H1 (cell line): Measurements from ENCODE around the gene ENKD1. TPM values are rescaled to one million over a fixed set of nuclear protein-coding genes. Genes with fewer than 3 reads are reported as not detected.

Experiments
- CTCF ChIA-PET: fragments of 300-600 bp; sonication (Branson Sonifier 250); formaldehyde crosslinking; loops from one replicate; lab custom pipeline; 2021; ENCODE audit not compliant: partially characterized antibody; lab: Charles Lee
- POLR2A ChIA-PET: fragments of 300-600 bp; sonication (Branson Sonifier 250); formaldehyde crosslinking; loops from one replicate; lab custom pipeline; 2021; ENCODE audit warnings: inconsistent platforms; ENCODE audit not compliant: partially characterized antibody; lab: Charles Lee
- DNase-seq, 2 experiments: peaks; one replicate each; pipeline versions ENCODE4 v3.0.0 to v3.0.0-alpha.2; 2010 to 2022; ENCODE audit warnings: low spot score in 2 of 2, low read depth in 1 of 2, mixed read lengths in 1 of 2
- FAIRE-seq: peaks from 2 replicates; lab custom pipeline; 2011; peaks lifted over from hg19 to GRCh38; lab: Jason Lieb, UNC
- H2AFZ ChIP-seq: 2 replicates; pipeline ENCODE4 v1.8.1; 2012; ENCODE audit warnings: low read length, inconsistent platforms
- H2AK5ac ChIP-seq: 2 replicates; pipeline ENCODE4 v1.6.1; 2013; ENCODE audit warnings: low read depth, low read length
- H2BK120ac ChIP-seq: replicated peaks from 2 replicates; pipeline ENCODE3; 2013; ENCODE audit warnings: low read depth, low read length, inconsistent platforms
- H2BK12ac ChIP-seq: 2 replicates; pipeline ENCODE4 v1.6.1; 2013; ENCODE audit warnings: low read depth, low read length
- H2BK15ac ChIP-seq: 2 replicates; pipeline ENCODE4 v1.6.1; 2013; ENCODE audit warnings: low read length
- H2BK20ac ChIP-seq: 2 replicates; pipeline ENCODE4 v1.6.1; 2013; ENCODE audit warnings: low read length
- H2BK5ac ChIP-seq: 2 replicates; pipeline ENCODE4 v1.6.1; 2013; ENCODE audit warnings: low read depth, low read length
- H3K14ac ChIP-seq: 2 replicates; pipeline ENCODE4 v1.6.1; 2013; ENCODE audit warnings: inconsistent platforms; ENCODE audit not compliant: insufficient read length
- H3K18ac ChIP-seq: 2 replicates; pipeline ENCODE4 v1.6.1; 2013; ENCODE audit warnings: low read length; ENCODE audit errors: extremely low read depth
- H3K23ac ChIP-seq: 2 replicates; pipeline ENCODE4 v1.6.1; 2013; ENCODE audit warnings: inconsistent platforms; ENCODE audit not compliant: insufficient read length
- H3K23me2 ChIP-seq: 2 replicates; pipeline ENCODE4 v1.6.1; 2013; ENCODE audit warnings: low read depth, low read length
- H3K27ac ChIP-seq: 2 replicates; pipeline ENCODE4 v1.6.1; 2011; ENCODE audit warnings: low read depth, low read length, inconsistent platforms
- H3K27me3 ChIP-seq, 4 experiments: replicated peaks in 1 of 4; 1 replicate in 1 of 4; 2 replicates in 3 of 4; pipeline versions ENCODE4 v1.6.1 to v1.8.1; 2011 to 2013; ENCODE audit warnings: low read length in 3 of 4, mild to moderate bottlenecking in 3 of 4, inconsistent platforms in 2 of 4, mixed read lengths in 2 of 4, moderate library complexity in 1 of 4; ENCODE audit not compliant: control insufficient read depth in 3 of 4, insufficient read depth in 3 of 4; ENCODE audit errors: extremely low read depth in 1 of 4
- H3K36me3 ChIP-seq, 4 experiments: 2 replicates each; pipeline versions ENCODE4 v1.6.1 to v1.8.1; 2011 to 2013; ENCODE audit warnings: mild to moderate bottlenecking in 4 of 4, low read length in 3 of 4, moderate library complexity in 2 of 4, control low read depth in 1 of 4, inconsistent platforms in 1 of 4; ENCODE audit not compliant: insufficient read depth in 4 of 4, control insufficient read depth in 2 of 4
- H3K4ac ChIP-seq: replicated peaks from 2 replicates; pipeline ENCODE3; 2013; ENCODE audit warnings: low read length, low read depth, mixed read lengths, inconsistent platforms; ENCODE audit not compliant: insufficient read length
- H3K4me1 ChIP-seq, 4 experiments: replicated peaks in 1 of 4; 1 replicate in 1 of 4; 2 replicates in 3 of 4; pipeline versions ENCODE4 v1.6.1 to v1.8.1; 2011 to 2013; ENCODE audit warnings: low read length in 3 of 4, inconsistent platforms in 2 of 4, mixed read lengths in 1 of 4; ENCODE audit not compliant: insufficient read depth in 4 of 4, control insufficient read depth in 3 of 4
- H3K4me2 ChIP-seq, 2 experiments: 2 replicates each; pipeline versions ENCODE4 v1.6.1 to v1.8.1; 2011 to 2013; ENCODE audit warnings: low read depth in 2 of 2, low read length in 2 of 2, control low read depth in 1 of 2, inconsistent platforms in 1 of 2, mild to moderate bottlenecking in 1 of 2; ENCODE audit not compliant: insufficient read depth in 1 of 2
- H3K4me3 ChIP-seq, 4 experiments: fragments of 200-600, 300-600 bp in 1 of 4; sonication (generic), shearing (Covaris generic), sonication (Bioruptor Twin) in 1 of 4; 2 replicates each; pipeline versions ENCODE4 v1.5.1 to v1.8.1; 2011 to 2016; ENCODE audit warnings: low read length in 4 of 4, low read depth in 3 of 4, control low read depth in 2 of 4, inconsistent platforms in 2 of 4, mild to moderate bottlenecking in 2 of 4, mixed read lengths in 1 of 4, moderate library complexity in 1 of 4; ENCODE audit not compliant: insufficient read depth in 2 of 4; ENCODE audit errors: extremely low read depth in 1 of 4
- H3K56ac ChIP-seq: replicated peaks from 2 replicates; pipeline ENCODE3; 2013; ENCODE audit warnings: low read depth, mild to moderate bottlenecking, mixed read lengths, low read length, inconsistent platforms; ENCODE audit not compliant: insufficient read length
- H3K79me1 ChIP-seq: 2 replicates; pipeline ENCODE4 v1.6.1; 2013; ENCODE audit warnings: low read depth, low read length, control low read depth
- H3K79me2 ChIP-seq, 2 experiments: 2 replicates each; pipeline versions ENCODE4 v1.6.1 to v1.8.1; 2012 to 2013; ENCODE audit warnings: low read length in 2 of 2, mild to moderate bottlenecking in 2 of 2, inconsistent platforms in 1 of 2; ENCODE audit not compliant: insufficient read depth in 2 of 2, control insufficient read depth in 1 of 2
- H3K9ac ChIP-seq, 4 experiments: replicated peaks in 1 of 4; 1 replicate in 1 of 4; 2 replicates in 3 of 4; pipeline versions ENCODE4 v1.6.1 to v1.8.1; 2011 to 2013; ENCODE audit warnings: low read depth in 3 of 4, low read length in 3 of 4, control low read depth in 2 of 4, mild to moderate bottlenecking in 2 of 4, moderate library complexity in 2 of 4, inconsistent platforms in 1 of 4; ENCODE audit errors: extremely low read depth in 1 of 4
- H3K9me3 ChIP-seq, 2 experiments: 2 replicates each; pipeline versions ENCODE4 v1.6.1 to v1.8.1; 2012 to 2013; ENCODE audit warnings: mild to moderate bottlenecking in 2 of 2, moderate library complexity in 2 of 2, control low read depth in 1 of 2, inconsistent platforms in 1 of 2, low read depth in 1 of 2, low read length in 1 of 2, mixed read lengths in 1 of 2; ENCODE audit not compliant: insufficient read depth in 2 of 2
- H4K20me1 ChIP-seq, 2 experiments: replicated peaks in 1 of 2; 2 replicates each; pipeline versions ENCODE3 to v1.8.1; 2011 to 2013; ENCODE audit warnings: inconsistent platforms in 2 of 2, low read length in 2 of 2, mild to moderate bottlenecking in 1 of 2; ENCODE audit not compliant: insufficient read depth in 2 of 2, control insufficient read depth in 1 of 2
- H4K5ac ChIP-seq: 2 replicates; pipeline ENCODE4 v1.6.1; 2013; ENCODE audit warnings: low read length, low read depth, mixed read lengths, inconsistent platforms; ENCODE audit not compliant: insufficient read length
- H4K8ac ChIP-seq: 2 replicates; pipeline ENCODE4 v1.8.0; 2013; ENCODE audit warnings: mild to moderate bottlenecking, moderate library complexity, low read length, inconsistent platforms; ENCODE audit not compliant: insufficient read depth; ENCODE audit errors: extremely low read depth
- H4K91ac ChIP-seq: replicated peaks from 2 replicates; pipeline ENCODE3; 2013; ENCODE audit warnings: low read length, mixed read lengths, inconsistent platforms; ENCODE audit not compliant: insufficient read length
- CHD1 ChIP-seq: IDR thresholded peaks from 2 replicates; pipeline ENCODE4 v1.6.1; 2012; ENCODE audit warnings: low read depth, low read length, improper control_type of control experiment
- CREB1 ChIP-seq: IDR thresholded peaks from 2 replicates; pipeline ENCODE4 v1.6.1; 2012; ENCODE audit warnings: inconsistent platforms
- EGR1 ChIP-seq: IDR thresholded peaks from 2 replicates; pipeline ENCODE4 v1.6.1; 2011; ENCODE audit warnings: low read depth, low read length, borderline replicate concordance
- GABPA ChIP-seq: IDR thresholded peaks from 2 replicates; pipeline ENCODE4 v1.6.1; 2011; ENCODE audit warnings: mild to moderate bottlenecking, low read length, moderate library complexity, borderline replicate concordance; ENCODE audit not compliant: insufficient read depth
- RBBP5 ChIP-seq: IDR thresholded peaks from 2 replicates; pipeline ENCODE4 v1.7.1; 2012; ENCODE audit warnings: low read depth, mild to moderate bottlenecking, inconsistent platforms, low read length, moderate library complexity, borderline replicate concordance
- RFX5 ChIP-seq: IDR thresholded peaks from 2 replicates; pipeline ENCODE4 v1.6.1; 2011; ENCODE audit warnings: low read depth, low read length, improper control_type of control experiment, borderline replicate concordance
- SAP30 ChIP-seq: fragments of 300-600 bp; sonication (generic); IDR thresholded peaks from 2 replicates; pipeline ENCODE4 v1.7.1; 2012; ENCODE audit warnings: low read length, moderate library complexity, mild to moderate bottlenecking, inconsistent platforms; ENCODE audit not compliant: insufficient read depth, insufficient replicate concordance
- TAF1 ChIP-seq: IDR thresholded peaks from 2 replicates; pipeline ENCODE4 v1.6.1; 2011; ENCODE audit warnings: mild to moderate bottlenecking, low read depth, low read length
- TAF7 ChIP-seq: optimal IDR thresholded peaks from 2 replicates; pipeline ENCODE3; 2011; ENCODE audit warnings: low read depth, mild to moderate bottlenecking, inconsistent platforms, low read length, moderate library complexity, borderline replicate concordance
- ZNF274 ChIP-seq: IDR thresholded peaks from 2 replicates; pipeline ENCODE4 v1.7.0; 2012; ENCODE audit warnings: low read length, borderline replicate concordance; ENCODE audit errors: extremely low read depth
- WGBS, 2 experiments: shearing (Covaris generic) in 1 of 2; methylation state at CpG; one replicate each; pipeline versions ENCODE4 v1.1.6 to v1.1.7; 2013 to 2015; ENCODE audit warnings: low lambda C conversion rate in 2 of 2, mixed read lengths in 2 of 2, inconsistent platforms in 1 of 2, low coverage in 1 of 2, missing lambda C conversion rate in 1 of 2; ENCODE audit not compliant: insufficient replicate concordance in 2 of 2, insufficient coverage in 1 of 2, insufficient read length in 1 of 2; ENCODE audit errors: extremely low coverage in 1 of 2, missing lambda C conversion rate in 1 of 2; 5-methylcytosine and 5-hydroxymethylcytosine counted together
- polyA plus RNA-seq, 7 experiments: library from polyadenylated mRNA; depleted of rRNA in 3 of 7; stranded (reverse) in 5 of 7; unstranded in 2 of 7; fragments of >200 nt in 5 of 7; fragments of 200-250 nt in 2 of 7; gene quantifications; 1 replicate in 5 of 7; 2 replicates in 1 of 7; 4 replicates in 1 of 7; pipeline versions ENCODE4 v1.2.1 to v1.2.3, GENCODE V29; 2011 to 2013; ENCODE audit warnings: missing spikeins in 2 of 7, mixed read lengths in 2 of 7
- total RNA-seq: library from RNA; stranded (reverse); fragmentation: NEBNext Ultra II Directional; extraction: Animal tissue kit (Norgen Biotek cat#: 25700); gene quantifications from 2 replicates; pipeline ENCODE4 v1.2.1, GENCODE V29; 2021

The ENKD1 gene
- total and polyA plus RNA-seq, 2 of the 8 experiments (the other 6 are each of a cell fraction or from before 2014, with no cell fraction given) = 12.9 to 16.1 TPM

- no peak overlapping the region for H3K4ac ChIP-seq
- H3K9me3 ChIP-seq = no peaks in the 10 kb centered on the region
- no peak overlapping the region for H2AK5ac ChIP-seq
- H3K23me2 ChIP-seq = peaks cover 7% of the 10 kb centered on the region
- DNase-seq (no peak), FAIRE-seq (no peak)
- peaks cover 0 to 13% (median 6%) of the 10 kb centered on the region in 4 experiments; a peak in 4 of 7 replicates for H3K4me1 ChIP-seq
- H3K27me3 ChIP-seq = no peaks in the 10 kb centered on the region; a peak in 1 of 7 replicates
- no peak overlapping the region for H2BK12ac ChIP-seq
- no peak overlapping the region for H3K18ac ChIP-seq
- H4K8ac ChIP-seq = no peak overlapping the region
- no peak overlapping the region for H3K14ac ChIP-seq
- H3K27ac ChIP-seq = no peak overlapping the region
- H2BK15ac ChIP-seq = no peak overlapping the region
- no peak overlapping the region for H3K4me3 ChIP-seq
- H3K4me2 ChIP-seq = no peak overlapping the region
- POLR2A ChIA-PET = interaction anchor here (0.5 to 1.2 kb wide), 2 partner anchors 9 to 196 kb away, joined by 3 read pairs; no protein-coding TSS in a partner anchor
- no peak overlapping the region for H2AFZ ChIP-seq
- no peak overlapping the region for H4K5ac ChIP-seq
- peaks cover 0 to 7% of the 10 kb centered on the region in 2 experiments for H4K20me1 ChIP-seq
- H3K23ac ChIP-seq = no peak overlapping the region
- peaks cover 3% of the 10 kb centered on the region for H3K79me1 ChIP-seq
- H3K9ac ChIP-seq = no peak overlapping the region
- no peaks in the 10 kb centered on the region; a peak in 1 of 8 replicates for H3K36me3 ChIP-seq
- no peak overlapping the region for H2BK120ac ChIP-seq
- 71% methylated on average over 5 of the region's 5 CpGs; no CpG with 5 or more reads in 1 of the 2 experiments for whole genome bisulfite sequencing, 2 experiments
- CTCF ChIA-PET = interaction anchor here (0.7 to 1.7 kb wide), 6 partner anchors 16 to 169 kb away, joined by 3 to 7 read pairs (median 3); no protein-coding TSS in a partner anchor
- H3K56ac ChIP-seq = no peak overlapping the region
- no peak overlapping the region for H2BK20ac ChIP-seq
- H4K91ac ChIP-seq = no peak overlapping the region
- peaks cover 7 to 77% of the 10 kb centered on the region in 2 experiments; a peak in 3 of 4 replicates for H3K79me2 ChIP-seq
- H2BK5ac ChIP-seq = no peak overlapping the region
- TF ChIP-seq EGR1 = no peak
- no peak for TF ChIP-seq RBBP5
- TF ChIP-seq TAF1 = no peak
- TF ChIP-seq GABPA = no peak
- TF ChIP-seq SAP30 = no peak
- no peak for TF ChIP-seq TAF7
- TF ChIP-seq RFX5 = no peak
- TF ChIP-seq CREB1 = no peak
- TF ChIP-seq CHD1 = no peak
- no peak for TF ChIP-seq ZNF274
Measured at GRCh38 chr16:67713647-67714273, 47.2 kb upstream of the ENKD1 start.
